ENCODE data around the gene ZNF280B. TPM values are rescaled to one million over a fixed set of nuclear protein-coding genes. Genes with fewer than 3 reads are reported as not detected.

The ZNF280B gene
- total RNA-seq, 1 experiment from 2014 or later: 5.5 TPM

- no peak for ATAC-seq
- RAD21 ChIA-PET (ENCODE audit: low non-redundant PET in 1 of 2, low total read pairs in 2 of 2, uncharacterized antibody in 2 of 2, unreplicated experiment in 2 of 2): no interaction called here
- POLR2A ChIA-PET: no interaction called here
- Histone ChIP-seq H3K79me2 (ENCODE audit: insufficient read depth, low read length) (no peaks in the 10 kb centered on the region), H3K4me2 (ENCODE audit: low read length) (no peak overlapping the region), H3K27me3 (ENCODE audit: insufficient read depth, low read length) (peaks cover 27% of the 10 kb centered on the region; the same call in 1 of the 2 replicates), H3K36me3 (ENCODE audit: control insufficient read depth in 1 of 2, insufficient read depth in 2 of 2, low read length in 2 of 2) (no peaks in the 10 kb centered on the region), H3K9me2 (ENCODE audit: insufficient read depth) (no peaks in the 10 kb centered on the region), H3K4me3 (replicated peaks in 1 of 2; ENCODE audit: low read depth in 1 of 2, low read length in 2 of 2) (no peak overlapping the region), H3K4me1 (ENCODE audit: control insufficient read depth in 1 of 2, insufficient read depth in 2 of 2, low read length in 2 of 2) (no peaks in the 10 kb centered on the region), H3K9ac (ENCODE audit: low read length) (no peak overlapping the region), H4K20me1 (ENCODE audit: insufficient read depth) (no peaks in the 10 kb centered on the region), H3K9me3 (ENCODE audit: control insufficient read depth in 1 of 2, insufficient read depth in 1 of 2, low read depth in 1 of 2, low read length in 2 of 2) (peaks cover 0 to 12% of the 10 kb centered on the region in 2 experiments; a peak in 1 of 4 replicates), H2AFZ (ENCODE audit: low read depth, low read length, poor library complexity, severe bottlenecking) (no peak overlapping the region), H3K27ac (ENCODE audit: low read depth, low read length) (no peak overlapping the region)
- TF ChIP-seq CEBPB (IDR thresholded peaks at IDR 0.05; ENCODE audit: low read depth) (no peak), SP1 (IDR thresholded peaks at IDR 0.05; ENCODE audit: low read depth) (no peak), EZH2phosphoT487 (IDR thresholded peaks at IDR 0.05; ENCODE audit: borderline replicate concordance) (no peak), EZH2 (IDR thresholded peaks at IDR 0.05) (no peak), ZNF274 (IDR thresholded peaks at IDR 0.05; ENCODE audit: low read depth, low read length) (no peak), POLR2A (IDR thresholded peaks at IDR 0.05; ENCODE audit: borderline replicate concordance, extremely low read depth, insufficient read depth, insufficient read length) (no peak), ATF3 (IDR thresholded peaks at IDR 0.05) (no peak), SRF (IDR thresholded peaks at IDR 0.05; ENCODE audit: low read depth) (no peak), POLR2AphosphoS5 (IDR thresholded peaks at IDR 0.05; ENCODE audit: low read depth, low read length) (no peak)
- TF ChIP-seq, protein P1, sequence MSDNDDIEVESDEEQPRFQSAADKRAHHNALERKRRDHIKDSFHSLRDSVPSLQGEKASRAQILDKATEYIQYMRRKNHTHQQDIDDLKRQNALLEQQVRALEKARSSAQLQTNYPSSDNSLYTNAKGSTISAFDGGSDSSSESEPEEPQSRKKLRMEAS (IDR thresholded peaks at IDR 0.05): no peak
- TF ChIP-seq, protein P2, sequence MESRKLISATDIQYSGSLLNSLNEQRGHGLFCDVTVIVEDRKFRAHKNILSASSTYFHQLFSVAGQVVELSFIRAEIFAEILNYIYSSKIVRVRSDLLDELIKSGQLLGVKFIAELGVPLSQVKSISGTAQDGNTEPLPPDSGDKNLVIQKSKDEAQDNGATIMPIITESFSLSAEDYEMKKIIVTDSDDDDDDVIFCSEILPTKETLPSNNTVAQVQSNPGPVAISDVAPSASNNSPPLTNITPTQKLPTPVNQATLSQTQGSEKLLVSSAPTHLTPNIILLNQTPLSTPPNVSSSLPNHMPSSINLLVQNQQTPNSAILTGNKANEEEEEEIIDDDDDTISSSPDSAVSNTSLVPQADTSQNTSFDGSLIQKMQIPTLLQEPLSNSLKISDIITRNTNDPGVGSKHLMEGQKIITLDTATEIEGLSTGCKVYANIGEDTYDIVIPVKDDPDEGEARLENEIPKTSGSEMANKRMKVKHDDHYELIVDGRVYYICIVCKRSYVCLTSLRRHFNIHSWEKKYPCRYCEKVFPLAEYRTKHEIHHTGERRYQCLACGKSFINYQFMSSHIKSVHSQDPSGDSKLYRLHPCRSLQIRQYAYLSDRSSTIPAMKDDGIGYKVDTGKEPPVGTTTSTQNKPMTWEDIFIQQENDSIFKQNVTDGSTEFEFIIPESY (IDR thresholded peaks at IDR 0.05; ENCODE audit: extremely low read depth, insufficient replicate concordance, low read length): no peak
- CTCF ChIA-PET: no interaction called here
- no TSS peak for BruUV-seq (replicated peaks)
- intact Hi-C loops (cut with micrococcal nuclease): no loop called here
- no peak for DNase-seq (ENCODE audit: low read depth, low spot score)
These were observed 58.7 kb downstream of the ZNF280B start for GRCh38 chr22:22449819-22450218.

All from HCT116 (cell line).